Activated T-cell treated with anti-CD3 and anti-CD28 coated beads, Interleukin-2, amount 50 U/mL, for 1 hour (primary cell): Measurements from ENCODE around the gene IL17RB.

ENCODE experiments used
- DNase-seq: peaks from one replicate; pipeline ENCODE4 v3.0.0-alpha.2; 2020

Gene IL17RB

DNA sequence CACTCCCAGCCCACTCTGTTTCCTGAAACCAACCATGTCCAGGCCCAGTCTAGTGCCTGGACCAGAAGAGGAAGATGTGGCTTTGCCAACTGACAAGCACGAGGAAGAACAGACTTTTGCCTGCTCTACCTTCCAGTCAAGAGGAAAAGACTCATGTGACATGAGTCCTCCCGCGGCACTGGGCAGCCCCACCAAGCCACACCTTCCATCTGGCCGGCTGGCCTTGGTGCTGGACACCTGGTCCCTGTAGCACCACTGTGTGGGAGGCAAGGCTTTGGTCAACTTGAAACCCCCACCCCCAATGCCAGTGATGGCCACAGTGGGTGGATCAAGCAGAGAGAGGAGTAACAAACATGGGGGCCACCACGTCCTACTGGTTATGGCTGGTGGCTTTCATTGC is 12.7 kb upstream of the IL17RB start:
- DNase-seq: no peak

DNA sequence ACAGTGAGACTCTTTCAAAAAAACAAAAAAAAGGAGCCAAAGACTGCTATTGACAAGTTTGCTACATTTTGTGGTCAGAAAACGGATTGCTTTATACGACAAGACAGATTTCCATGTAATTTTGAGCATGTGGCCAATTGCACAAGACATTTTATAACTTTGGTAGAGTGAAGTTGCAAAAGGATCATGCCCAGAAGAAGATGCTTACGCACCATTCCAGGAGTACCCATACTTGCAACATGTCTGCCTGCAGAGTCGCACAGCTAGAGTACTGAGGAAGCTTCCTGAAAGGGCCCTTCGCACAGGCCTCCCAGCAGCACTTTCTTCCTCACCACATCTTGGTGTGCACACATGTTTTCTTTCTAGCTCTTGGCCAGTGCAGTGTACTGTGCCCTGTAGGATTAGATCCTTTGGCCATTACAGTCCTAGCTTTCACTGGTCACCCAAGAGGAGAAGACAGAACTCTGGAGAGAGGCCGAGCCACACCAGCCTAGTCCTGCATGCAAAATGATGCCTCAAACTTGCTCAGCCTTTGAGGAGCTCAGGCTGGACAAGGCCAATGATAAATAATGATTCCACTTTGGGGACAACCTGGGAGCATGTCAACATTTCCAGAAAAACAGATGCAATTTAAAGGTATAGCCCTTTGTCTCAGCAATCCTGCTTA is 11.8 kb upstream of the IL17RB start:
- DNase-seq: no peak

DNA sequence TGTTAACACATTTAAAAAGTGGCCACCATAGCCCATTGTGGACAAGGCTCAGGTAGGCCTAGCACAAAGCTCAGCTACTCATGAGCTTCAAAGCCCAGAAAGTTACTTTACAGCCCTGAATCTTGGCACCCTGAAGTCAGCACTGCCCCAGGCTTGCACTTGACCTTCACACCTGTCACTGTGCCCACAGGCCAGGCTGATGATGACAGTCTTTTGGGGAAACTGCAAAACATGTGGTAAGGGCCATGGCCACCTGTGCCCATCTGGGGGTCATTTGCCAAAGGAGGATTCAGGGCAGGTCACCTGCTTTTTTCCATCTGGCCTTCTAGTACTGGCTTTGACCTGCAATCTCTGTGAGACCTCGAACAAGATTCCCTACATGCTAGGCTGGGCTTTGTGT is 11.1 kb upstream of the IL17RB start:
- no peak for DNase-seq

DNA sequence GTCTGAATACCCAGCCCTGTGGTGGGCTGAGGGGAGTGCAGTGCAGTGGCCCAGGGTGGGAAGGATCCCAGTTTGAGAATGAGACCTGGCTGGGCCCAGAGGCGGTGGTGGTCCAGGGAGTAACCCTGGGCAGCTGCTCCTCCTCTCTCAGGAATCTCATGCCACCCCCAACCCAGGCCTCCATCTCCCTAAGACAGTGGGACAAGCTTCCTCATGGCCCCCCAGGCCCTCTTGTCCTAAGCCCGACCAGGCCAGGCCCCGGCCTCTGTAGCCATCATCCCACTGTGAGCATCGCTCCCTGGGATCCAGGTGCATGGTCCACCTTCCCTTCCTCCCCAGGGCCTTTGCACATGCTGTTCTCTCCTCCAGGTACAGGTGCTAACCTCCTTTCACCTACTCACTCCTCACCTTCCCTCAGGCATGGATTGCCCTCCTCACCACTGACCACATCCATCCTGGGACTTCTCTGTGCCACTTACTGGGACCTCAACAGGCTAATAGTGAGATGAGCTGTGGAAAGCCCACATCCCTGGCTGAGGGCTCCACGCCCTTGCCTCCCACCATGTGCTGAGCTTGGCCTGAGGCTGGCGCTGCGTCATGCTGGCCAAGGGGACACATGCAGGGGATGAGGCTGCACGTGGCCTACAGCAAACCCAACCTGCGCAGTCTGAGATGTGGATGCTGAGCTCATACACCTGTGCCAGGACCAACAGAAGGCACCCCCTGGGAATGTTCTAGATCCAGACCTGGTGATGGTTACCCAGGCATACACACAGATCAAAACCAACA is 10.1 kb upstream of the IL17RB start:
- no peak for DNase-seq

DNA sequence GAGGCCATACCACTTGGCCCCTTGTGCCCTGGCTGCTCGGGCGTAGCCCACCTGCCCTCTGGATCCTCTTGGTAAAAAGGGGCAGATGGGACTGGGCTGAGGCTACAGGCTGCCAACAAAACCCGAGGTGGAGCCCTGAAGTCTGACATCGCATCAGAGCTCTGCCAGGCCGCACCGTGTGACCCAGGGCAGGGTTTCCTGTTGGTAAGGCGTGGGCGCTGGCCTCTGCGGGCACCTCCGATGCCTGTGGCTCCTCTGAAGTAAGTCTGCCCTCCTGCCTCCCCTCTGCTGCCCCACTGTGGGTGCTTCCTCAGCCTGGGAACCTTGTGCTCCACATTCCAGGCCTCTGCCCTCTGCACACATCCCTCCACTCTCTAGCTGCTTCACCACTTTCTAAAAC is 9.0 kb upstream of the IL17RB start:
- no peak for DNase-seq

DNA sequence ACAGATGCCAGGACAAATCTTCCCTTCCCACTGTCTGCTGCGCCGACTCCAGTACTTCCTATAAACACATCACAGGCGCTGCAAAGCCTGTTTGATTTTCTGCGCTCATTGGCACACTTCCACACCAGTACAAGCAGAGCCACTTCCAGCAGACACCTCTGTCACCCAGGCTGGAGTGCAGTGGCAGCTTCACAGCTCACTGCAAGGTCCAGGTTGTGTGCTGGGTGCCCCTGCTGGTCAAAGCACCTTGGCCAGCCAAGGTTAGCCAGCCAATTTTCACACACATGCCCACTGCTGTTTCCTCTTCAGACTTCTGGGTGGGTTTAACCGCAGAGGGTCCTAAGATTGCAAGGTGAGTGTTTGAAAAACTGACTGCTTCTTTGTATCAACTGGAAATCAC is 5.1 kb upstream of the IL17RB start:
- DNase-seq: no peak

DNA sequence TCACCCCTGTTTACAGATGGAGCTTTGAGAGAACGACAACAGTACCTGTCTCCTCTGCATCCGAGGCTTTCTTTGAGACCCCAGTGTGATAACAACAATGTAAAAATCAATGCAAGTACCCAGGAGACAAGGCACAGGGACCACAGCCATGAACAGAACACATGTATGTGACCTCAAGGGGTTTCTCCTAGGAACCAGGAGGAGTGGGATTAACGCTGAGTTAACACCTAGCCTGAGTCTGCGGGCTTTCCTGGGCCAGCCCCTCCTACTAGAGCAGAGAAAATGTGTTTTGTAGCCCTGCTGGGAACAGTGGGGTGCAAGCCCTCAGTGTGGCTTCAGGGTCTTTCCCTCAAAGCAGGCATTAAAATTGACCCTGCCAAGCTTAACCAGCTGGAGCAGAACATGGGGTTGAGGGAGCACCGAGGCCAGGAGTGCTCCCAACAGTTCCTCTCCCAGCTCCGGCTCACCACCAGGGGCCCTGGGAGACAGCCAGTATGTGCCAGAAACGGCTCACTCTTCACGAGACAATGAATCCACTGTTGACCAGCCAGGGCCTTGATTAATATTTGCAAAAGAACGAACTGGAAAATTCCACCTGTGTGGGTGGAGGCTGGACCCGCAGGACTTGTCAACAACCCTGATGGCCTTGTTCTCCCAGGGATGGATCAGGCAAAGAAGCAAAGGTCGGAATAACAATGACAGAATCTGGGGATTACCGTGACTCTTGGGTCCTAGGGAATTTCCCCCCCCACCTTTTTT is 3.8 kb upstream of the IL17RB start:
- DNase-seq: no peak

DNA sequence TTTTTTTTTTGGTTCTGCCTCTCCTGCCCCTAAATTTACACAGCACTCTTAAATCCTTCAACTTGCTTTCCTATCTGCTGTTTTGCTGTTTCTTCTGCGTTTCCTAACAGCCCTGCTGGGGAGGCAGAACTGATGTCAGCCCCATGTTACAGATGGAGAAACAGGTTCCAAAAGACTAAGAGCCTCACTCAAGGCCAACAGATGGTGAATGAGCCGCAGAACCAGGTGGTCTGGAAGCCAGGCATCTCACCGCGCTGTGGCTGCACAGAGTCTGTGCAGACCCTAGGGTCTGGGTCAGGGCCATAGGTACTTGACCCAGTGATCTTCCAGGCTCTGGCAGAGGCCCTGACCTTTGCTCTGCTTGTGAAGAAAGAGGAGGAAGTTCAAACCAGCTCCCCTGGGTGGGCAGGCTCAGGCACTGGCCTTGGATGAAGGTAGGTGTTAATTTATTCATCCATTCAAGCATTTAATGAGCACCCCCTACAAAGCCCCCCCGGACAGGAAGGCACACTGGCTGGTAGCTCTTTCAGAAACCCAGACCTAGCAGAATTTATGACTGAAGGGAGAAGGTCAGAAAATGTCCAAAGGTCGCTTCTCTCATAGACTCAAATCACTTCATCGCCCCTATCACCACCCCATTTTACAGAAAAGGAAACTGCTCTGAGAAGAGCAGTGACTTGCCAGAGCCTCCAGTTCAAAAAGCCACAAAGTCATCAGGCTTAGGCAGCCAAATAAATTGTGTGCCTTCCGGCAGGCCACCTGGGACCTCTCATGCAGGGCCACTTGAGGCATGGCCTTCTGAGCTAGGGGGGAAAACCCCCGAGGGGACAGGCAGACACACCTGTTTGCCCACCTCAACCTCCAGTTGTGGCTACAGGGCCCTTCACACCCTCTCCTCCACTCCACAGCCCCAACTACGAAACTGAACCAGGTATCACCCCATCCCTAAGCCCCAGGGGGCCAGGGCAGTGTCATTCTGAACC is 2.9 kb upstream of the IL17RB start:
- no peak for DNase-seq

DNA sequence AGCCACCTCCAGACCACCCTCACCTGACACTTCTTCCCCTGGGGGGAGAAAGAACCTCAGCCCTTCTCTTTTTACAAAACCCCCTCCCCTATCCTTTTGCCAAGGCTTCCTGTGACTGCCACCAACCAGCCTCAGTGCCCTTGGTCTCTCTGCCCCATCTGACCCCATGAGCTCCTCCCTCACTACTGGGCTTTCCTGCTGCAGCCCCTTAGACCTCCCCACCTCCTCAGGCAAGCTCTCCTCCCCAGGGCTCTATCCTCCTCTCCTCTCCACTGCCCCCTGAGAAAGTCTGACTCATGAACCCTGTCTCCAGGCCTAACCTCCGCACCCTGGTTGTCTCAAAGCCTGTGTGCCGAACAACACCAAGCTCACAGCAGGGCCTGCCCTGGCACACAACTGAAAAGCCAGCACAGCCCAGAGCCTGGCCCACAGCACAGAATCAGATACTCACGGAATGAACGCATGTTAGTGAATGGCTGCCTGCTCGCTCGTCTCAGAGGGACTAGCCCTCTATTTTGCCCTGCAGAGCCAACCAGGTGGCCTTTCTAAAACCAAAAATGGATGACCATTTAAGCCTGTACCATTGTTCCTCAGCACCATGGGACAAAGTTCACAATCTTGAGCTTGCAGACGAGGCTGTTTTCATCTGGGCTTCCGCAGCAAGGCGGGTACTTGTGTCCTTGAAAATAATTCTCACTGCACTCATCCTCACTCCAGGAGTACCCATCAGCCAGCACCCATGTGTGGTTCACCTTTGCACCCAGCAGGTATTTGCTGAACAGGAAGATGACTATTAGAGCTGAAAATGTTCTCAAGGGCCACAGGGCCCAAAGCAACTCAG is 1.9 kb upstream of the IL17RB start:
- no peak for DNase-seq

DNA sequence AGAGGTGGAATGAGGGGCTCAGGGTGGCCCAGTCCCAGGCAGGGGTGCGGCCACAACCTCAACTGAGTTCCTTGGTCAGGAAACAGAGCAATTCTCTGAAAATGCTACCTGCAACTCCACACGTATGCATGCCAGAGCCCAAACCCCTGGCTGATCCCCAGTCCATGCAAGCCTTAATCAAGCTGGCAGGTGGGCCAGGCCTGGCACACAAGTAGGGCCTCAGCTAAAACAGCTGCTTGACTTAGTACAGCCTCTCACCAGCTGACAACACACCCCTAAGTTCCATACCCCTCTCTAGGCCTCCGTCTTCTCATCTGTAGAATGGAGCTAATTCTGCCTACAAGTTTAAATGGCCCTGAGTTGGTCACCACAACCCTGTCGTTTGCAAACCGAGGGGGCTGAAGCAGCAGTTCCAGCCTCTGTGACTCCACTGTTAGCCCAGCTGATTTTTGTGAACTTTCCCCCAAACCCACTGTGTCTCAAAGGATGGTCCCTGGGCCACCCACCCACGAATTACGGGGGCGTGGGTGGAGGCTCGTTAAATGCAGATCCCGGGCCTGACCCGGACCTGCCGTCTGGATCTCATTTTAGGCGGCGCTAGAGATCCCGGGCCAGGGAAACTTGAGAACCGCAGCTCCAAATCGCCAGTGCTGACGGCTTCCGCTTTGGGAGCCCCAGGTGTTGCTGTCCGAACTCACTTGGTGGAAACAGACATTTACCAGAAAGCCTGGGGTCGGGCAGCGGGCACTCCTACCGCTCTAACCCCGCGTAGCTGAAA is 1.1 kb upstream of the IL17RB start:
- no peak for DNase-seq

DNA sequence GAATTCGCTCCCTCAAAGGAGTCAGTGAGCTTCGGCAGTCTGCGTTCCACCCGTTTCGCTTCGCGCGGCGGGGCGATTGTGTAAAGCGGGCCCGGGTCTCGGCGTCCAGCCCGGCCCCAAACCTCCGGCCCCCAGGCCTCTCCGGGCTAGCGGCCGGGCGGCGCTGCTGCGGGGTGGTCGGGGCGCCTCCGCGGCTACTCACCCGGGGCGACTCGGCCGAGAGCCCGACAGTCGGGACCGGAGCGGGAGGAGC is 561 bp upstream of the IL17RB start:
- DNase-seq: no peak

DNA sequence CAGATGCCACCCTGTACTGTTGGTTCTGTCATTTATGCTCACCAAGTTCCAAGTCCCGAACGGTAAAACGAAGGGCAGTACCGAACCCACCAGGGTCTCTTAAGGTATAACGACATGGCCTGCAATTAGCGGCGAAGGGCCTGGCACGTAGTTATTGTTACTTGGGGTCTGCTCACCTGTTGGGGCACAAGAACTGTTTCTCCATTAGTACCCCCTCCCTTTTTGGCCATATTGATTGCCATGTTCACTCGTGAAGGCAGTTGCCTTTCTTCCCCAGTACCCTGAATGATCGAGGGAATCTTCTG is 435 bp downstream of the IL17RB start:
- no peak for DNase-seq

DNA sequence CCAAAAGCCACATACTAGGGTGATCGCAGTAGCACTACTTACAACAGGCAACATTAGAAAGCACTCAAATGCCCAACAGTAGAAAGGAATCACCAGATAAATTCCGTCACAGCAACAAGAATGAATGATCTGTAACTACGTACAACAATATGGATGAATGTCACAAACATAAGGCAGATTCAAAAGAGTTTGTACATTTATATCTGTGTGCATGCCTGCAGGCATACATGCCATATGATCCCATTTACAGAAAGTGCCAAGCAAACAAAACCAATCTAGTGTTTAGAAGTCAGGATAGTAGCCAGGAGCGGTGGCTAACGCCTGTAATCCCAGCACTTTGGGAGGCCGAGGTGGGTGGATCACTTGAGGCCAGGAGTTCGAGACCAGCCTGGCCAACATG is 3.5 kb downstream of the IL17RB start:
- DNase-seq: no peak

DNA sequence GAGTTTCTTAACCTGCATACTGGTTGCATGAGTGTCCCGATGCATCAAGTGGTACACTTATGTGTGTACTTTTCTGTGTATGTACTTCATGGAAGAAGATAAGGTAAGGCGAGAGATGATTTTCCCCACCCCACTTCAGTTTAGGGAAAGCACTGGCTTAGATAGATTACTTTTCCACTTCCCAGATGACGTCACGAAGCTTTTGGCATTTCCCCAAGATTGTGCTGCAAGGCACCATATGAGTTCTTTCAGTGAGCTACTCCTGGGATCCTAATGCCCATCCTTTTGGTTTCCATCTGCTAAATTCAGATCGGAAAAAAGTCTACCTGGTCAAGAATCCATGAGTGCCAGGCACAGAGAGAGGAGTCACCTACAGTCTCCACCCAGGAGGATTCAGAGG is 4.5 kb downstream of the IL17RB start:
- DNase-seq: no peak

DNA sequence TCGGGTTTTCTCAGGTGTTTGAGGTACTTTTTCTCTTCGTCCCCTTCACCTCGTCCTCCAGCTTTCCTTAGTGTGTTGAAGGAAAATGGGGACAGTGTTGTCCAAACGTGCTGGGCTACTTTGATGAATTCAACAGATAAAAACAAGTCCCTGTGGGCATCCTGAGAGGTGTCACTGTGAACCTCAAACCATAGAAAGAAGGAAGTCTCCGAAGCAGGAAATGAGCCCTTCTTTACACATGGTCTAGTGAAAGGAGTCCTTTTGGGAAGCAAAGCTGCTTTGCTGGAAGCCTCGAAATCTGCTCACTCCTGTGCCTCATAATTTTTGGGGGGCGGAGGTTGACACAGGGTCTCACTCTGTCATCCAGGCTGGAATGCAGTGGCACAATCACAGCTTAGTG is 10.6 kb downstream of the IL17RB start:
- DNase-seq: no peak

DNA sequence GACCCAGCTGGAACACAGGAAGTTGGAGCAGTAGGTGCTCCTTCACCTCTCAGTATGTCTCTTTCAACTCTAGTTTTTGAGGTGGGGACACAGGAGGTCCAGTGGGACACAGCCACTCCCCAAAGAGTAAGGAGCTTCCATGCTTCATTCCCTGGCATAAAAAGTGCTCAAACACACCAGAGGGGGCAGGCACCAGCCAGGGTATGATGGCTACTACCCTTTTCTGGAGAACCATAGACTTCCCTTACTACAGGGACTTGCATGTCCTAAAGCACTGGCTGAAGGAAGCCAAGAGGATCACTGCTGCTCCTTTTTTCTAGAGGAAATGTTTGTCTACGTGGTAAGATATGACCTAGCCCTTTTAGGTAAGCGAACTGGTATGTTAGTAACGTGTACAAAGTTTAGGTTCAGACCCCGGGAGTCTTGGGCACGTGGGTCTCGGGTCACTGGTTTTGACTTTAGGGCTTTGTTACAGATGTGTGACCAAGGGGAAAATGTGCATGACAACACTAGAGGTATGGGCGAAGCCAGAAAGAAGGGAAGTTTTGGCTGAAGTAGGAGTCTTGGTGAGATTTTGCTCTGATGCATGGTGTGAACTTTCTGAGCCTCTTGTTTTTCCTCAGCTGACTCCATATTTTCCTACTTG is 11.9 kb downstream of the IL17RB start:
- no peak for DNase-seq

DNA sequence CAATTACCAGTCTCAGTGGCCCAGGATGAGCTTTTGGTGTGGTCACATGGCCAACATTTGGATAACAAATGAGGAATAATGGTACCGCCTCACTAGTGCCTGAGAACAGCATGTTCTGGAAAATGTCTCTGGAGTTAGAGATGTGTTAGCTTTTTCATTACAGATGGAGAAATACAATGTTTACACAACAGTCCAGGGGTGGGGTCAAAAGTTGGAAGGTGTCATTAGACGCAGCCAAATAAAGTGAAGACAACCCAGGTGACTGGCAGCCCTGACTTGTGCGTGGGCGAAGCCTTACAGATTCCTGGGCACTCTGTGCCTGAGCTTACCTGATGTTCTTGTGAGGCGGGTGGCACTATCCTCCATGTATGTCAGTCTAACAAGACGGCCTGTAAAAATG is 12.8 kb downstream of the IL17RB start:
- DNase-seq: no peak

DNA sequence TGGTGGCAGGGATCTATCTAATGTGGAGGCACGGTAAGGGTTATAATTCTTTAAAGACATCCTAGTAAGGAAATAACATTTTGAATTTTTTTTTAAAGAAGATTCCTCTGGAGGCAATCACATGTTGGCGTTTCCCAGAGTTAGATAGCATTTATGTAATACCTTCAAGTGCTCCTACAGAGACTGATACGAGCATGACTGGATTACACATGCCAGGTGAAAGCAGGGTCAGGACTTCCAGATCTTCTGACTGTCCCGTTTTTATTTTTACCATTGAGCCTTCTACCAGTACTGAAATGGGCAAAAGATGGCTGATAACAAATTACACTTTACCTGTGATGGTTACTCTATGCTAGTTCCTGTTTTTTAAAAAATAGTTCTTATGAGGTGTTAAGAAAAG is 13.8 kb downstream of the IL17RB start:
- no peak for DNase-seq

DNA sequence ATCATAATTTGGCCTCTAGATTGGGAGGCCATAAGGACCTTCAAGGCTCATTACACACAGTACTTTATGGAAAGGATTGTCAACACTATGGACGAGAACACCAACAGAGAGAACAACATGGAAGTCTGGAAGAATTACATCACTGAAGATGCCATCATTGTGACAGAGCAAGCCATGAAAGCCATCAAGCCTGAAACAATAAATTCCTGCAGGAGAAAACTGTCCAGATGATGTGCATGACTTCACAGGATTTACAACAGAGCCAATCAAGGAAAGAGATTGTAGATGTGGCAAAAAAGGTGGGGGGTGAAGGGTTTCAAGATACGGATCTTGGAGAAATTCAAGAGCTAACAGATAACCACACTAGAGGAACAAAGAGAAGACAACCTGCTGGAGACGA is 15.9 kb downstream of the IL17RB start:
- no peak for DNase-seq

DNA sequence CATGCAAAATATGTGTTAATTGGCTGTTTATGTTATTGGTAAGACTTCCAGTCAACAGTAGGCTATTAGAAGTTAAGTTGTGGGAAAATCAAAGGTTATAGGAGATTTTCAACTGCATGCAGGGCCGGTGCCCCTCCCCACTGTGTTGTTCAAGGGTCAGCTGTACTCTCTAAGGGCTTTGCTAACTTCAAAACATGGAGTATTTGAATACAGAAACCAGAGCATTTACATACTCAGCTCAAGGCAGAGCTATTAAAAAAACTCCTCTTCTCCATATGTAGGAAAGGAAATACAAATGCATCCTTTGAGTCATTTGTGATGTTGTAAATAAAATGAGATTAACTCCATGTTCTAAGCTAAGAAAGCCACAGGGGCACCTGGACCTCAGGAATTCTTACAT is 16.8 kb downstream of the IL17RB start:
- no peak for DNase-seq
